Measurements from ENCODE around the gene FOXO6.
"Not testable (repeated sequence)": the region's sequence is repeated elsewhere in the genome, so short reads cannot be mapped to it uniquely, and the experiment has no call there.

Gene FOXO6

GRCh38 chr1:41329662-41330587 lies 31.3 kb upstream of the FOXO6 start:
- DNase-seq = no peak

GRCh38 chr1:41330588-41331545 lies 30.4 kb upstream of the FOXO6 start:
- no peak for DNase-seq

DNA sequence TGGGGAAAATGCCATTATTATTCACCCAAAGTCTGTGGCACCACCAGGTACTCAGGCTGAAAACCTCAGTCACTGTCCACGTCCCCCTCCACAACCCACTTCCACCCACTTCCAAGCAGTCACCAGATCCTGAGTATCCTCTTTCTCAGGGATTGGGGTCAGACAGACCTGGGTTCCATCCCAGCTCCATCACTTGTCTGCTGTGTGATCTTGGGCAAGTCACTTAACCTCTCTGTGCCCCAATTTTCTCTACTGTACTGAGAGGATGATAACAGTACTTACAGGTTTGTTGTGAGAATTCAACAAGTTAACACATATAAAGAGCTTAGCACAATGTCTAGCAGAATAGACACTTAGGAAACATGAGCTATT lies 29.7 kb upstream of the FOXO6 start:
- DNase-seq = no peak

- DNase-seq = not testable (repeated sequence)
Measured at GRCh38 chr1:41332161-41332560, 29.1 kb upstream of the FOXO6 start.

DNA sequence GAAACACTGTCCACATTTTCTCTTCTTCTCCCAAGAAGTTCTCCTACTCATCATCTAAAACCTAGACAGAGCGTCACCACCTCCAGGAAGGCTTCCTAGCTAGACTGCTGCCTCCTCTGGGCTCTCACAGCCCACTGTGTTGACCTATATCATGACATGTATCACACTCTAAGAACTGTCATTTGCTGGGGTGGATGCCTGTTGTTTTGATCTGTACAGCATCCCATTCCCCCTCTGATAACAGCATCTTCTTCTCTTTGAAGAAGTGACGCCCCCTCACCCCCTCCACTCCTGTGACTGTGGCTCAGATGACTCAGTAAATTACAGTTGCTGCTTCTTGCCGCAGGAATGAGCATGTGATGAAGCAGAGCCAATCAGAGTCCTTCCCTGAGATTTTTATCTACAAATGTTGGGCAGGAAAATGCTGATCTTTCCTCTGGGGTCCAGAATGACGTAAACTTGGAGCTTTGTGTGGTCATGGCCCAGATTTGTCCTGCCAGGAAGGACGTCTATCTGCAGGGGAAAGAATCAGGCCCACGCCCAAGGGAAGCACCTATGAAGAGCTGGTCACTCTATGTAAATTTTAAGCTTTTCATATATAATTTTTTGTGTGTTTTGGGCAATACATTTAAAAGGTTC lies 28.0 kb upstream of the FOXO6 start:
- peak; percentile 69 for DNase-seq

DNA sequence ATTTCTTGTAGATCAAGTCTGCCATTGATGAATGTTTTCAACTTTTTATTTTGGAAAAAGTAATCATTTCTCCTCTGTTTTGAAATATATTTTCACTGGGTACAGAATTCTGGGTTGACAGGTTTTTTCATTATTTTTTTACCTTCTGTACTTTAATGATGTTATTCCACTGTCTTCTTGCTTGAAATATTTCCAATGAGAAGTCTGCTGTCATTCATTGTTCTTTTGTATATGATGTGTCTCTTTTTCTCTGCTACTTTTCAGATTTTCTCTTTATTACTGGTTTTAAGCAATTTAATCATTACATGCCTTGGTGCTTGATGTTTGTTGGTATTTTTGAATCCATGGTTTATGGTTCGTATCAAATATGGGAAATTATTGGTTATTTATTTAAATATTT lies 22.4 kb upstream of the FOXO6 start:
- no peak for DNase-seq

DNA sequence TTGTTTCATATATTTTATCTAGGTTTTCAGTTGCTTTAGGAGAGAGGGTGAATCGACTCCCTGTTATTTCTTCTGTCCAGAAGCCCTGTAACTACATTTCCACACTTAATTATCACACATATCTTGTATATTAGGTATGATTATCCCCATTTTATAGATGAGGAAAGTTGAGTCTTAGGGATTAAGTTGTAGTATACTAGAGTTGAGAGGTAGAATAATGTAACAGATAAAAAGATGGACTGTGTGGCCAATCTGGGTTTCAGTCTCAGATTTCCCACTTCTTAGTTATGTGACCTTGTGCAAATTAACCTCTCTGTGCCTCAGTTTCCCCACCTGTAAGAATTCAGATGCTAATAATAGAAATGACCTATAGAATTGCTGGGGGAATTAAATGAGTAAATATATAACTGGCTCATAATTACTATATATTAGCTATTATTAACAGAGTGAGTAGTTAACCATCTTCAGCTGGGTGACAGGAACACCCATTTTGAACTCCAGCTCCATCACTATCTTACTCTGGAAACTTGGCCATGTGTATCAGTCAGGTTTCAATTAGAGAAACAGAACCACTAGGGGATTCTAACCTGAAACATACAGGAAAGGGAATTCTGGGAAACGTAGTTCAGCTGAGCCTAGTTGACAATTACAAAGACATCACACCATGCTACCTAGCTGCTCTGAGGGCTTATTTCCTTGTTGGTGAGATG lies 20.4 kb upstream of the FOXO6 start:
- no peak for DNase-seq

- no peak for DNase-seq
Measured at GRCh38 chr1:41341365-41341683, 19.9 kb upstream of the FOXO6 start.

- peak; percentile 51 for DNase-seq
Measured at GRCh38 chr1:41341772-41342562, 19.3 kb upstream of the FOXO6 start.

DNA sequence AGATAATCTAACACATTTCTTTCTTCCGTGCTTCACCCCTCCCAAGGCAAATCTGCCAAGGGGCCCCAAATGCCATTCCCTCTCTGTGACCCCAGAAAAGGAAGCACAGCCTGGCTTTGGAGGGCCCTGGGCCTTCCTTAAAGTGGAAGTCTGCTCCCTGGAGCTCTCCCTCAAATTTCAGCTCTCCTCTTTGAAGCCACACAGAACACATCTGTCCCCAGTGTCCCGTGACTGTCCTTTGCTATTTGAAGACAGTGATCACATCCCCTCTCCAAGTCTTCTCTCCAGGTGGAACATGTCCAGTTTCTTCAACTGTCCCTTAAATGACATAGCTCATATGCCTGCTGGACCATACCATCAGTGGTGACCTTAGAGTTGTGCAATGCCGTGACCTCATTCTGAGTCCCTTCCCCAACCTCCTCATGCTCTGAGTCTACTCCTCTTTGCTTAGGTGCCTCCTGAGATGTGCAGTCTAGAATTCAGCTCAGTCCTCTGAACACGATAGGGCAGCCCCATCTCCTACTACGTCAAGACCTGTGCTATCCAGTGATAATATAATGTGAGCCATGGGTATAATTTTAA lies 18.4 kb upstream of the FOXO6 start:
- DNase-seq = no peak

- DNase-seq = peak; percentile 55
Measured at GRCh38 chr1:41343790-41344699, 17.2 kb upstream of the FOXO6 start.

DNA sequence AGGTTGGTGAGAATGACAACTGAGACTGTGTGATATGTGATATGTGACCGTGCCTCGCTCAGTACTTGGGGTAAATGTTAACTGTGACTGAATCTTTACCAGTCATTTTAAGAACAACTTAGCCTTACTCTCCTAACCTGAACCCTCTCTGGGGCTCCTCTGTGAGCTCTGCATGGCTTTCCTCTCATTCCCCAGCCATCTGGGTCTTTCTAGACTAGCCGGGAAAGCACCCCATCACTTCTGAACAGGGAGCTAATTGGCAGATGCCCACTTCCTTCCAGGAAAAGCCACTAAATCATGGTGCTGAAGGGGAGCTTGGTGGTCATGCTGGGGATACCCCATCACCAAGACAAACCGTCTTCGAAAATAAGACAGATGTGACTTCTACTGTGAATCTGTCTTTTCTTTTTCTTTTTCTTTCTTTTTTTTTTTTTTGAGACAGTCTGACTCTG lies 16.5 kb upstream of the FOXO6 start:
- no peak for DNase-seq

DNA sequence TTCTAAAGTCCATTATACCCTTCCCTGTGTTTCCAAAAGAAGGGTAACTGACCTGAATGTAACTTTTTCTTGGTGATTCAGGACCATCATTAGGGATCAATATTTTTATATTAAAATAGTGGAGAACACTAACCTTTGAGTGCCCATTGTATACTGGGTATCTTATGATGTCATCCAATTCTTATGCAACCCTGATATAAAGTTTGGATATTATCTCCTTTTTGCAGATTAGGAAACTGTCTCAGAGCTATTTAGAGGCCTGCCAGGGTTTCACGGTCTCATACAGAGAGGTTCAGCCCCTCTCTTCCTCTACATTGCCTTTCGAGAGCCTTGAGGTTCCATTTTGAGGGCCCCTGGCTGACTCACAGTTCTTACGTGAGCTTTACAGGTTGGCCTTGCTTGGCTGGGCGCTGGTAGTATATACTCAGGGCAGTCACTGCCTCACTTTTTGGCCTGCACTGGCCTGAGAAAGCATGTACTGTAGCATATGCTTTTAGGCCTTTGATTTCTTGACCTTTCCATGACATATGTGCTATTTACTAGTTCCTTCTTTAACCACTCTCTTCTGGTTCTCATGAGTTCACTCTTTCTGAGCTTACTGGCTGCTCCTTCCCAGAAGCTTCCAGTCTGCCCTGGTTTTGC lies 15.7 kb upstream of the FOXO6 start:
- peak; percentile 37 for DNase-seq

DNA sequence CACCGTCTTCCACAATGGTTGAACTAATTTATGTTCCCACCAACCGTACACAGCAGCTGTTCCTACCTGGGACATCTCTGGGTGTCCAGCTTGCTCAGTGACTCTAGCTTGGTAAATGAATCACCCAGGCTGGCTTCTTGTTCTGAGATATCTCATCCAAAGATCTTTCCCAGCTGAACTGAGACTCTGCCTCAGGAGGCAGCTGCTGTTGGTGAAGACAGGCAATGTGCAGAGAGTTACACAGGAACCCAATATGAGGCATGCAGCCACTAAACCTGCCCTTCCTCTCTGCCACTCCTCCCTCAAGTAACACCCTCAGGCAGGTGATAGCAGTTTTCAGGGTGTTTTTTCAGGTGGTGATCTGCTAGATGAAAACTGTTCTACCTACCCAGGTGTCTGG lies 14.0 kb upstream of the FOXO6 start:
- DNase-seq = no peak

DNA sequence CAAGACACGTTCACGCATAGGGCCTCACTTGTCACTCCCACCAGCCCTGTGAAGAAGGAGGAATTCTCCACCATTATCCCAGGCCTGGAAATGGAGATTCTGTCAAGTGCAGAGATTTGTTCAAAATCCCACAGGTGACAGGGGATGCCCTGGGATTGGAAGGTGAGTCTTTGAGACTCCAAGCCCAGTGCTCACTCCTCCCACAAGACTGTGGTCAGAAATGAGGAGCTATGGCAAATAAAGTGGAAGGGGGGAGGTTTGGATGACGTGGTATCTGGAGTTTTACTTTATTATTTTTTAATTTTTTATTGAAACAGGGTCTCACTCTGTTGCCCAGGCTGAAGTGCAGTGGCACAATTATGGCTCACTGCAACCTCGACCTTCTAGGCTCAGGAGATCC lies 12.8 kb upstream of the FOXO6 start:
- DNase-seq = no peak

DNA sequence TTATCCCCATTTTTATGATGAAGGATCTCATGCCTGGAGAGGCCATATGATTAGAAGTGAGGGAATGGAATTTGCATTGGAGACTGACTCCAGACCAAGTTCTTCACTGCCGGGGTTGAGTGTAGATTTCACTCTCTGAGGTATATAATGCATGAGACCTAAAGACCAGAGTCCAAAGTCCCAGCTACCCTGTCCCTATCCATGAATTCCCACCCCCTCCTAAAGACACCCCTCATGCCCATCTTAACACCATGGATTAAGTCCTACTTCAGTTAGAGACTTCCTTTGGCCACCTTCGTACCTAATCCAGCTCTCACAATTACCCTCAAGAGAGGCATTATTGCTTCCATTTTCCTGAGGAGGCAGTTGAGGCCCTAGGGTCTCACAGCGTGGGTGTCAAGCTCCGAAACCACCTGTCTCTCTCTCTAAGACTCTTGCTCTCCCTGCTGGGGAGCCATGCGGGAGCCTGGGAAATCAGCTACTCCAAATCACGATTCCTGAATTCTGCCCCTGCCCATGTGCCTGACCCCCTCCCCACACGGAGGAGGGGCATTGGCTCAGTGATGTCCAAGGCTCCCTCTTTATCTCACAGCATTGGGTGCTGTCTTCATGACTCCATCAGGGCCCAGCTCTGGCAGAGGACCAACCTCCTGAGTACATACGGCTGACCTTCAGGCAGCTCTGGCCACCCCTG lies 11.7 kb upstream of the FOXO6 start:
- DNase-seq = no peak

DNA sequence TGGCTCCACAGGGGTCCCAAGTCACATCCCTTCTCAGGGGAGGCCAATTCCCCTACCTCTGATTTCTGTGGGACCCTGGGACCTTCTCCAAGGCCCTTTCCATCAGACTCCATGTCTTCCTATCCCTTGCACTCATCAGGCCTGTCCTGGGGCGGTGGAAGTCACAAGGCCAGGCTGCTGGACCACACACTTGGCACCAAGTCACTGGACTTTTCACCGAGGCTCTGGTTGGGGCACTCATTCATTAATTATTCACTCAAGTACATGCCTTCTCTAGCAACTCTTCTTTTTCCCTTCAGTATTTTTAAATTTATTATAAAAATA lies 11.2 kb upstream of the FOXO6 start:
- no peak for DNase-seq

DNA sequence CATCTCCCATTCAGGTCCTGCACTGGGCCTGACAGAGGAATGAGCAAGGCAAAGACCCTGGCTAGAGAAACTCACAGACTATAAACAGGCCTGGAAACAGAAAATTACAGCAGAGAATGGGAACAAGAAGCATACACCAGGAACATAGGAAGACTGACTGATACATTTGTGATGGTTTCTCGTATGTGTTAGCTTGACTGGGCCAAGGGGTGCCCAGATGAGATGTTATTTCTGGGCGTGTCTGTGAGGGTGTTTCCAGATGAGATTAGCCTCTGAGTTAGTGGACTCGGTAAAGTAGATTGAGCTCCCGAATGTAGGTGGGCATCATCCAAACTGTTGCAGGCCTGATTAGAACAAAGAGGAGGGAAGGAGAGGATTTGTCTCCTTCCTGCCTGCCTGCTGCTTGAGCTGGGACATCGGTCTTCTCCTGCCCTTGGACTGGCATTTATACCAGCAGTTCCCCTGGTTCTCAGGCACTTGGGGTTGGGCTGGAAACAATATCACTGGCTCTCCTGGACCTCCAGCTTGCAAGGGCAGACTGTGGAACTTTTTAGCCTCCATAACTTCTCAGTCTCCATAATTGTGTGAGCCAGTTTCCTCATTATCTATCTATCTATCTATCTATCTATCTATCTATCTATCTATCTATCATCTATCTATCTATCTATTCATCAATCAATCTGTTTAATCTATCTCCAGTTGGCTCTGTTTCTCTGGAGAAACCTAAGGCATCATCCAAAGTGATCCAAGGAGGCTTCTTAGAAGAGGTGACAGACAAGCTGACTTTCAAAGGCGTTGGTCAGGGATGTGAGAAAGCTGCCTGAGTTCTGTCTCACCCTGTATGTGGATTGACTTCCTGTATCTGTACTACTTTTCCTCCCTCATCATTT lies 9.7 kb upstream of the FOXO6 start:
- DNase-seq = no peak

Measured in MV-4-11 (cell line).